ENCODE results near the gene KDM4B.
A peak's percentile ranks its signal among the peaks of the same experiment; 100 is the strongest.

The KDM4B gene

GRCh38 chr19:5083547-5083965, 114.6 kb downstream of the KDM4B start:
- Histone ChIP-seq H3K27me3 (no peaks in the 10 kb centered on the region), H3K9me3 (no peaks in the 10 kb centered on the region), H3K4me3 (ENCODE audit: low read depth, low read length) (no peak overlapping the region), H3K4me1 (peaks cover 46% of the 10 kb centered on the region), H3K36me3 (peaks cover 53% of the 10 kb centered on the region)
- DNase-seq: no peak
- TF ChIP-seq, protein P1, sequence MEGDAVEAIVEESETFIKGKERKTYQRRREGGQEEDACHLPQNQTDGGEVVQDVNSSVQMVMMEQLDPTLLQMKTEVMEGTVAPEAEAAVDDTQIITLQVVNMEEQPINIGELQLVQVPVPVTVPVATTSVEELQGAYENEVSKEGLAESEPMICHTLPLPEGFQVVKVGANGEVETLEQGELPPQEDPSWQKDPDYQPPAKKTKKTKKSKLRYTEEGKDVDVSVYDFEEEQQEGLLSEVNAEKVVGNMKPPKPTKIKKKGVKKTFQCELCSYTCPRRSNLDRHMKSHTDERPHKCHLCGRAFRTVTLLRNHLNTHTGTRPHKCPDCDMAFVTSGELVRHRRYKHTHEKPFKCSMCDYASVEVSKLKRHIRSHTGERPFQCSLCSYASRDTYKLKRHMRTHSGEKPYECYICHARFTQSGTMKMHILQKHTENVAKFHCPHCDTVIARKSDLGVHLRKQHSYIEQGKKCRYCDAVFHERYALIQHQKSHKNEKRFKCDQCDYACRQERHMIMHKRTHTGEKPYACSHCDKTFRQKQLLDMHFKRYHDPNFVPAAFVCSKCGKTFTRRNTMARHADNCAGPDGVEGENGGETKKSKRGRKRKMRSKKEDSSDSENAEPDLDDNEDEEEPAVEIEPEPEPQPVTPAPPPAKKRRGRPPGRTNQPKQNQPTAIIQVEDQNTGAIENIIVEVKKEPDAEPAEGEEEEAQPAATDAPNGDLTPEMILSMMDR (IDR thresholded peaks at IDR 0.05; ENCODE audit: low read depth, low read length): no peak

DNA sequence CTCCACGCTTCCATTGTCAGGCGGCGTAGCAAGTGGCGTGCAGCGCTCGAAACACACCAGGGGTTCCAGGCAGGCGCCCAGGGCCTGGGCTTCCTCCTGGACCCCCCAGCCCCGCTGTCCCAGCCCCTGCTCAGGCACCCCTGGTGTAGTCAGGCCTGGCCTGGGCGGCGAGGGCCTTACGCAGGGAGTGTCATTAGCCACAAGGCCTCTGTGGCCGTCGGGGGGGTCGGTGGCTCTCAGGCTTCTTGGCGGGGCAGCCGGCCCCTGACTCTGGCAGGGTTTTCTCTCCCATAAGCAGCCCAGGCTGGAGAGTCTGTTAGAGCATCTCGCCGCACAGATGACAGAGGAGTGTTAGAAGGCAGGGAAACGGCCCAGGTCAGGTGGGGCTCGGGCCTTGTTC, 116.7 kb downstream of the KDM4B start:
- H3K4me1 ChIP-seq: peaks cover 33% of the 10 kb centered on the region
- H3K4me3 ChIP-seq (ENCODE audit: low read depth, low read length): no peak overlapping the region
- no peaks in the 10 kb centered on the region for H3K27me3 ChIP-seq
- TF ChIP-seq, protein P1 (IDR thresholded peaks at IDR 0.05; ENCODE audit: low read depth, low read length): no peak
- H3K9me3 ChIP-seq: no peaks in the 10 kb centered on the region
- H3K36me3 ChIP-seq: peaks cover 53% of the 10 kb centered on the region
- no peak for DNase-seq

GRCh38 chr19:5086230-5086629, 117.3 kb downstream of the KDM4B start:
- Histone ChIP-seq H3K27me3 (no peaks in the 10 kb centered on the region), H3K9me3 (no peaks in the 10 kb centered on the region), H3K4me1 (peaks cover 29% of the 10 kb centered on the region), H3K4me3 (ENCODE audit: low read depth, low read length) (no peak overlapping the region), H3K36me3 (peaks cover 47% of the 10 kb centered on the region)
- DNase-seq: no peak
- TF ChIP-seq, protein P1 (IDR thresholded peaks at IDR 0.05; ENCODE audit: low read depth, low read length): no peak

DNA sequence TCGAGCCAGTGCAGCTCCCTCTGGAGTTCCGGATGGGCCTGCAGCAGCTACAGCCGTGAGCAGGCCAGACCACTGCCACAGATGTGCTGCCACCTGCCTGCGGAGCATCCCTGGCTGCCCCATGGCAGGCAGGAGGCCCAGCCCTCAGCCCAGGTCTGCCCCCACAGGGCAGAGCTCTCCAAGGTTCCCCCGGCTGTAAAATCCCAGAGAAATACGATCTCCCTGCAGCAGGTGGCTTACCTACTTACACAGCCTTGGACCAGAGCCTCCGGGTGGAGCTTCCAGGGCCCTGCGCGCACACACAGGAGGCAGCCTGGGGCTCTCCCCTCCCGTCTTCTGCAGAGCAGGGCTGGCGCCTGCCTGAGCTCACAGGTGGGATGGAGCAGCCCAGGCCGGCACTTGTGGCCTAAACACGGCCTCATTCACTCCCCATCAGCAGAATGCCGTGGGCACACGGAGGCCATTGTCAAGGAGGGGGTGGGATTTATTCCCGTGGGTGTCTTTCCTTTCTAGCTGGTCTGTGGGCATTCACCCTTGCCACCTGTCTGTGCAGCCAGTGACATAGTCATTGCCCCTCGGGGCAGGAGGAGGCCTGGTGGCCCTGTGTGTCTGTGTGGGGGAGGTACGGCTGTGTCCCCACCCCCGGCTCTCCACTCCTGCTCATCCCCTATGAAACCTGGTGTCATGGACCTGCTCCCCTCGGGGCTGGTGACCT, 118.0 kb downstream of the KDM4B start:
- no peaks in the 10 kb centered on the region for H3K27me3 ChIP-seq
- DNase-seq: peak; percentile 52
- H3K4me3 ChIP-seq (ENCODE audit: low read depth, low read length): no peak overlapping the region
- peaks cover 40% of the 10 kb centered on the region for H3K36me3 ChIP-seq
- H3K4me1 ChIP-seq: peaks cover 27% of the 10 kb centered on the region
- TF ChIP-seq, protein P1 (IDR thresholded peaks at IDR 0.05; ENCODE audit: low read depth, low read length): peak; percentile 38; the same call in 1 of the 2 replicates
- H3K9me3 ChIP-seq: no peaks in the 10 kb centered on the region

DNA sequence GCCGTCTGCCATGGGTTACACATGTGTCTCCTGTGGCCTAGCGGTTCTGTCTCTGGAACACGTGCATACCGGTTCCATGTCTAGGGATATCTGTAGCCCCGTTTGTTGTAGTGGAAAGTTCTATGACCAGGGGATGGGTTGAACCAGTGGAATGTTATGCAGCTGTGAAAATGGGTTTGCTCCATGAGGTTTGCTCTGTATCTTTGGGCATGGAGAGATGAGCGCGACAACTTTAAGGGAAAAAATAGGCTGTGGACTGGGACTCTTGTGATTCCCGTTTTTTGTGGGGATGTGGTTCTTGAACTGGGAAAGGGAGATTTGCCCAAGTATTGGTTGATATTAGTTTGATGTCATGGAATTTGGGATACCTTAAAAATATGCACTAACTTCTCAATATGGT, 120.4 kb downstream of the KDM4B start:
- no peak for DNase-seq
- Histone ChIP-seq H3K4me1 (peaks cover 40% of the 10 kb centered on the region), H3K36me3 (peaks cover 24% of the 10 kb centered on the region), H3K4me3 (ENCODE audit: low read depth, low read length) (no peak overlapping the region), H3K27me3 (no peaks in the 10 kb centered on the region), H3K9me3 (no peaks in the 10 kb centered on the region)
- TF ChIP-seq, protein P1 (IDR thresholded peaks at IDR 0.05; ENCODE audit: low read depth, low read length): no peak

- H3K27me3 ChIP-seq: no peaks in the 10 kb centered on the region
- H3K4me1 ChIP-seq: peaks cover 44% of the 10 kb centered on the region
- no peak overlapping the region for H3K4me3 ChIP-seq (ENCODE audit: low read depth, low read length)
- no peaks in the 10 kb centered on the region for H3K9me3 ChIP-seq
- peaks cover 19% of the 10 kb centered on the region for H3K36me3 ChIP-seq
- TF ChIP-seq, protein P1 (IDR thresholded peaks at IDR 0.05; ENCODE audit: low read depth, low read length): no peak
- DNase-seq: no peak
Measured at GRCh38 chr19:5090465-5091017, 121.6 kb downstream of the KDM4B start.

All from BE2C (cell line).